Activated CD8-positive, alpha-beta memory T cell treated with anti-CD3 and anti-CD28 coated beads for 4 hours (primary cell): ENCODE measurements around the gene SZRD1.
A peak's percentile ranks its signal among the peaks of the same experiment; 100 is the strongest.

Experiments
- DNase-seq, 2 donors: peaks; one replicate each; pipeline ENCODE4 v3.0.0-alpha.2; 2020; ENCODE audit warnings: low read depth in 2 of 2

SZRD1 gene

DNA sequence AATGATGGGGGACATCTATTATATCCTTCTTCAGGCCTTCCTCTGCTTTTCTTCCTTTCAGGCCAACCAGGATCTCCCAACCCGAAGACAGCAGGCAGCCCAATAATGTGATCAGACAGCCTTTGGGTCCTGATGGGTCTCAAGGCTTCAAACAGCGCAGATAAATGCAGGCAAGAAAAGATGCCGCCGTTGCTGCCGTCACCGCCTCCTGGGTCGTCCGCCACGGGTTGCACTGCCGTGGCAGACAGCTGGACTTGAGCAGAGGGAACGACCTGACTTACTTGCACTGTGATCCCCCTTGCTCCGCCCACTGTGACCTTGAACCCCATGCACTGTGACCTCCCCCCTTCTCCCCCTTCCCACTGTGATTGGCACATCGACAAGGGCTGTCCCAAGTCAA, 27.9 kb downstream of the SZRD1 start:
- DNase-seq, result no peak

- no peak for DNase-seq
Observed at GRCh38 chr1:16396591-16396990, 29.5 kb downstream of the SZRD1 start.

GRCh38 chr1:16397120-16397519, 30.1 kb downstream of the SZRD1 start:
- DNase-seq, result no peak

DNA sequence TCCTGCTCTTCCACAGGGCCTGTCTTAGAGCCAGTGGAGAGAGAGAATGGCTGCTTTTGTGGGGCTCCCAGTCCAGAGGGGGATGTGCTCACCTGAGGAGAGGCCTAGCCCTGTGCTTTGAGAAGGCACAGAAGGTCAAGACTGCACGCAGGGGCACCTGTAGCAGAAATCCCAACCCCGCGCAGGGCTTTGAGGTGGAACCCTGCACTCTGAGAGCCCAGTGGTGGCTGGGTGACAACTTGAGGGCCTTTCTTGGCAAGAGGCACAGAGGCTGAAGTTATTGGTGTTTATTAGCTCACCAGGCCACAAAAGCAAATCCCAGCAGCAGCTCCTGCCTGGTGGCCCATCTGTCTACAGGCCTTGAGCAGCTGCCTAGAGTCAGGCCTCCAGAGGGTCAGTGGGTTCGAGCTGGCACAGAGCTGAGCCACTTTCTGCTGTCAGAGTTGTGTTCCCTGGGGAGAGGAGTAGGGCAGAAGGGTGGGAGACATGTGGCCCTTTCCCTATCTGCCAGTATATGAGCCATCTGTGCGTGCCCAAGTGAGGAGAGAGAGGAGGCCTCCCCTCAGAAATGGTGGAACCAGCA, 31.4 kb downstream of the SZRD1 start:
- no peak for DNase-seq

DNA sequence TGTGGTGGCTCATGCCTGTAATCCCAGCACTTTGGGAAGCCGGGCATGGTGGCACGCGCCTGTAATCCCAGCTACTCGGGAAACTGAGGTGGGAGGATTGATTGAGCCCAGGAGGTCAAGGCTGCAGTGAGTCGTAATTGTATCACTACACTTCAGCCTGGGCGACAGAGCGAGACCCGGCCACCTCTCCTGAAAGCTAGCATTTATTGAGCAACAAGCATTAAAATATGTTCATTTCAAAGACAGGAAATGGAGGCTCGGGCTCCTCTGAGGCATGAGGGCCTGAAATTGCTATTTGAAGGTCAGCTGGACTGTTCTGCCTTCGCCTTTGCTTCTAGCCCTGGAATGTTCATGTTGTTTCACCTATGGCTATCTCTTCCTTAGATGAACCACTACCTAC, 35.7 kb downstream of the SZRD1 start:
- no peak for DNase-seq

DNA sequence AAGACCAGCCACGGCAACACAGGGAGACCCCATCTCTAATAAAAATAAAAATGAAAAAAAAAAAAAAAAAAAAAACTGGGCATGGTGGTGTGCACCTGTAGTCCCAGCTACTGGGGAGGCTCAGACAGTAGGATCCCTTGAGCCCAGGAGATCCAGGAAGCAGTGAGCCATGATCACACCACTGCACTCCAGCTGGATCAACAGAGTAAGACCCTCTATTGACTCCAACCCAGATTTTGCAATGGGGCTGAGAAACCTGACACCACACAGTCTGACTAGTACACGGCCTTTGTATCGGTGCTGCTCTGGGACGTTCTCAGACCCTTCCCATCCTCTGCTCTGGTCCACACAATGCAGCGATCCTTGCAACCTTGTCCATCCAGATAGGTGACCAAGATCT, 38.4 kb downstream of the SZRD1 start:
- DNase-seq, result no peak

DNA sequence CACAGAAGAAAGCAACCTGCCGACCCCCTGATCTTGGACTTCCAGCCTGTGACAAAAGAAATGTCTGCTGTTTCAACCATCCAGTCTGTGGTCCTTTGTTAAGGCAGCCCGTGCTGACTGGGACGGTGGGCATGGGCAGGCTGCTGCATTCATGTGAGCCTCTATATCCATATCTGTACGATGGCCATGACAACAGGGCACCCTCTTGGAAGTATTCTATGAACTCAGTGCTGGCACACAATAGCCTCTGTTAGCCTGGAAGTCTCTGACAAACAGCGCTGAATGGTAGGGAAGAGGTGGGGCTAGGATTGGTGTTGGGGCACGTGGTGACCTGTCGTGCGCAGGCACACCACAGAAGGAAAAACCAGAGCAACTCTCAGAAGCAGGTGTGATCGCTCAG, 39.8 kb downstream of the SZRD1 start:
- no peak for DNase-seq

GRCh38 chr1:16409536-16410152, 42.6 kb downstream of the SZRD1 start:
- no peak for DNase-seq

DNA sequence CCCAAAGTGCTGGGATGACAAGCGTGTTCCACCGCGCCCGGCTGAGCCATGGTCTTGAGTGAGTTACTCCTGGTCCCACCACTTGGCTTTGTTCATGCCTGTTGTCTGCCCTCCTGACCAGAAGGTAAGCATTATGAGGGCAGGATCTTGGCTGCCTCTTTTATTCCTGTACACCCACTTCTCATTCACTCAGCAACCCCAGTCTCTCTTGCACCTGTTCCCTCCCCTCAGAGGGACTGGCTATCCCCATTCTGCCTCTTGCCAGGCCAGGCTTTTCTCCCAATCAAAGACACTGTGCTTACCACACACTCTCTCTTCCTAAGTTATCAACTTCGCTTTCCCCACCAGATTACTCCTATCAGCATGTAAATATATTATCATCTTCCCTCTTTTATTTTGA, 43.8 kb downstream of the SZRD1 start:
- DNase-seq, result no peak

- DNase-seq, result no peak
Observed at GRCh38 chr1:16413191-16413590, 46.1 kb downstream of the SZRD1 start.

GRCh38 chr1:16418823-16419425, 51.9 kb downstream of the SZRD1 start:
- no peak for DNase-seq

- DNase-seq, result peak in 1 of 2 donors; percentile 21
Observed at GRCh38 chr1:16420424-16421118, 53.5 kb downstream of the SZRD1 start.

- no peak for DNase-seq
Observed at GRCh38 chr1:16421201-16421600, 54.2 kb downstream of the SZRD1 start.

DNA sequence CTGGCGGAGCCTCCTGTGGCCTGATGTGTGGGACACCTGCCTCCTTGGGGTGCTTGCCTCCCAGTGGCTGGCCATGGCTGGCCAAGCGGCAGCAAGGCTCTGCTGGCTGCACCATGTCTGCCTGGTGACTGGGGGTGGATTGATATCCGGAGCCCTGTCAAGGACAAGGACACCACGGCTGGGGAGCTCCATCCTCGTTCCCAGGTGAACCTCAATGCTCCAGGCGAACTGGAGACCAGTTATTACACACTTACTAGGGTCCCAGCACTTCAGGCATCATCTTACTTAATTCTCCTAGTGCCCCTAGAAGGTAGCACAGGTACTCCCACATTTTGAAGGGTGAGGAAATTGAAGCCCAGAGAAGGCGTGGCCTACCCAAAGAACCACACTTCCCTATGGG, 55.0 kb downstream of the SZRD1 start:
- no peak for DNase-seq

- no peak for DNase-seq
Observed at GRCh38 chr1:16425125-16426025, 58.3 kb downstream of the SZRD1 start.

DNA sequence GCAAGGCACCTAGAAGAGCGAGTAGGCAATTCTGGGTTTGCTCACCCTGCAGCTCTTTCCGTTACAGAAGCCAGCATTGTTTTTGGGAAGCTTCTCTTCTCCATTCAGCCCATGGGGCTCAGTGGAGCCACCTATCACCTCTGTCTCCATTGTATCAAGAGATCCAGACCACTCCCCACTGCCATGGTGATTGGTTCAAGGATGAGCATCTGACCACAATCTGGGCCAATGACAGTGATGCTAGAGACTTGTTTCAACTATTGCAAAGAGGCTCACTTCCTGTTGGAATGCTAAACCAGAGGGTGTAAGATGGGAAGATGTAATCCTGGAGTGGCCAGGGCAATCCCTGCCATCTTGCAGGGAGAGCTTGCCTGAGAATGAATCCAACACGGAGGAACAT, 63.6 kb downstream of the SZRD1 start:
- DNase-seq, result no peak

DNA sequence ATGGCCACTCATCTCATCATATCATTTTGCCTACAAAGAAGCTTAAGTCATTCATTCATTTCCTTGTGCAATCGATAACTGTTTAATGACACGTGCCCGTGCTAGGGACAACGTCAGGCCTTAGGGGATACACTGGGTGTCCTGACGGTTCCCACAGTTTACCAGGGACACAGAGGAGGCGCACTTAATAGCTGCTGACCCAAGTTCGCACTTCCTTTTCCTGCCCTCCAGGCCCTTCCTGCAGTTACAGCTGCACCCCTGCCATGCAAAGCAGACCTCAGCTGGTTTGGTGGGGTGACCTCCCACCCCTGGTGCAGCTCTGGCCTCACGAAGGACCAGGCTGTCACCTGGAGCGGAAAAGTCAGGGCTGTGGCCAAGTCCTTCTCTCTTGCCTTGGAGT, 66.0 kb downstream of the SZRD1 start:
- no peak for DNase-seq

GRCh38 chr1:16434007-16434406, 67.0 kb downstream of the SZRD1 start:
- DNase-seq, result no peak

GRCh38 chr1:16434501-16434900, 67.5 kb downstream of the SZRD1 start:
- DNase-seq, result no peak

GRCh38 chr1:16436946-16437474, 70.0 kb downstream of the SZRD1 start, which contains the start of gene SPATA21:
TSS of gene SPATA21 (minus strand) at chr1:16437424. CDS start at chr1:16431371, 6,053 bp downstream.
- DNase-seq, result no peak

GRCh38 chr1:16438516-16438915, 71.5 kb downstream of the SZRD1 start:
- no peak for DNase-seq

DNA sequence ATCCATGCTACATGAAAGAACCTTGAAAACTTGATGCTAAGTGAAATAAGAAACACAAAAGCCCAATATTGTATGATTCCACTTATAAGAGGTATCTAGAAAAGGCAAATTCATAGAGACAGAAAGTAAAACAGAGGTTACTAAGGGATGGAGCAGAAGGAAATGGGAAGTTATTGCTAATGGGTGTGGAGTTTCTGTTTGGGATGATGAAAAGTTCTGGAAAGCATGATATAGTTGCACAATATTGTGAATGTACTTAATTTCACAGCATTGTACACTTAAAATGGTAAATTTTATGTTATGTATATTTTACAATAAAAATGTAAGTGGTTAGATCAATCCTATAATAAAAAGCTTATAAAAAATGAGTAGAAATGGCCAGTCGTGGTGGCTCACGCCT, 71.9 kb downstream of the SZRD1 start:
- DNase-seq, result no peak
